Loucy (cell line): ENCODE results near the gene RNASET2.

Experiments
- H2AFZ ChIP-seq: fragments of 200-600 bp; sonication (generic); 2 replicates; pipeline ENCODE4 v1.6.0; 2016; ENCODE audit warnings: antibody characterized with exemption, mild to moderate bottlenecking, low read length, moderate library complexity
- H3F3A ChIP-seq: fragments of 200-600 bp; 2 replicates; pipeline ENCODE4 v1.6.0; 2016; ENCODE audit warnings: antibody characterized with exemption, low read depth, mild to moderate bottlenecking
- H3K27me3 ChIP-seq: fragments of 200-600 bp; sonication (generic); 2 replicates; pipeline ENCODE4 v1.6.1; 2014; ENCODE audit warnings: low read length, mild to moderate bottlenecking; ENCODE audit not compliant: insufficient read depth, poor library complexity, severe bottlenecking
- H3K36me3 ChIP-seq: fragments of 200-600 bp; sonication (generic); 2 replicates; pipeline ENCODE4 v1.6.1; 2016; ENCODE audit warnings: low read length; ENCODE audit not compliant: insufficient read depth
- H3K4me1 ChIP-seq: fragments of 200-600 bp; sonication (generic); 2 replicates; pipeline ENCODE4 v1.5.1; 2014; ENCODE audit warnings: low read length, mild to moderate bottlenecking; ENCODE audit not compliant: insufficient read depth, poor library complexity, severe bottlenecking
- H3K4me2 ChIP-seq: fragments of 200-600 bp; sonication (generic); 2 replicates; pipeline ENCODE4 v1.6.0; 2014; ENCODE audit warnings: antibody characterized with exemption, low read length, low read depth, mild to moderate bottlenecking; ENCODE audit not compliant: poor library complexity, severe bottlenecking
- H3K4me3 ChIP-seq: fragments of 200-600 bp; sonication (generic); 2 replicates; pipeline ENCODE4 v1.5.1; 2014; ENCODE audit warnings: low read length, mild to moderate bottlenecking, mixed read lengths; ENCODE audit not compliant: poor library complexity, severe bottlenecking
- H3K79me2 ChIP-seq: fragments of 200-600 bp; sonication (generic); 2 replicates; pipeline ENCODE4 v1.6.1; 2014; ENCODE audit warnings: low read length; ENCODE audit not compliant: insufficient read depth
- H3K9ac ChIP-seq: fragments of 200-600 bp; sonication (generic); 2 replicates; pipeline ENCODE4 v1.6.0; 2014; ENCODE audit warnings: mild to moderate bottlenecking, low read depth, low read length, moderate library complexity; ENCODE audit not compliant: poor library complexity, severe bottlenecking
- H3K9me2 ChIP-seq: fragments of 200-600 bp; sonication (generic); replicated peaks from 2 replicates; pipeline ENCODE4 v1.6.1; 2016; ENCODE audit warnings: low read depth, low read length, mixed read lengths
- H3K9me3 ChIP-seq: fragments of 200-600 bp; sonication (generic); 2 replicates; pipeline ENCODE4 v1.6.1; 2014; ENCODE audit warnings: mild to moderate bottlenecking, antibody characterized with exemption, low read length, low read depth; ENCODE audit not compliant: insufficient read depth
- H4K20me1 ChIP-seq: fragments of 200-600 bp; sonication (generic); 2 replicates; pipeline ENCODE4 v1.6.0; 2014; ENCODE audit warnings: antibody characterized with exemption, low read length, mild to moderate bottlenecking; ENCODE audit not compliant: insufficient read depth, poor library complexity, severe bottlenecking
- CTCF ChIP-seq: fragments of 200-600 bp; sonication (generic); conservative IDR thresholded peaks from 2 replicates; pipeline ENCODE4 v1.5.1; 2014; ENCODE audit warnings: mild to moderate bottlenecking, antibody characterized with exemption, low read length
- EZH2phosphoT487 ChIP-seq: fragments of 200-600 bp; IDR thresholded peaks from 2 replicates; pipeline ENCODE4 v1.6.1; 2018; ENCODE audit warnings: antibody characterized with exemption, mild to moderate bottlenecking, moderate library complexity, borderline replicate concordance

RNASET2 gene

DNA sequence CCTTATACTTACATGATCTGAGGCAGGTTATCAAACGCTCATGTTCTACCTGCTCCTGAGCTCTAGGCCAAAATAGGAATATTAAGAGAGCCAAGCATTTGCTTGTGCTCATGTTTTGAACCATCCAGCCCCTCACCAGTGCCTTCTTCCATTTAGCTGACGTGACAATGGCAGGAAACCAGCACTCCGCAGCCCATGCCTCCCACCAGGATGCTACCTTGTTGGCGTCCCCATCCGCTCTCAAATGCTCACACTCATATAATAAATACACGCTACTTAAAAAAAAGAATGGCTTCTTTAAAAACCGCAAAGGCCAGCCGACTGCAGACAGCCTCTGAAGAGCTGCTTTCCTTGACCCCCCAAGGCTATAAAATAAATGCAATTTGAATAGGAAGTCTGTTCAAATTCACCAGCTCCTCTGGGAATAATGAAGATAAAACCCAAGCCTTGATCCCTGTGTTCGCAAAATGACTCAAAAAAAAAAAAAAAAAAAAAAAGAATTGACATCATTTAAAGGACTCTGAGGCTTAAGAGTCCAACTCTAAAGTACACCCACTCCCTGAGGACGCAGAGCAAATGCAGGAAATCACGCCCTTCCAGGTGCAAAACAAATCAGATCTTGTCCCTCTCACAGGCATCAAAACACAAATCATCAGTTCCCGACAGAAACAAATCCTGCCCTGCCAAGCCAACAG lies 29.0 kb downstream of the RNASET2 start:
- H3K9ac ChIP-seq, result no peak overlapping the region
- H4K20me1 ChIP-seq, result no peaks in the 10 kb centered on the region
- H3K9me3 ChIP-seq, result no peaks in the 10 kb centered on the region
- H3K4me1 ChIP-seq, result no peaks in the 10 kb centered on the region
- no peaks in the 10 kb centered on the region for H3F3A ChIP-seq
- H3K4me2 ChIP-seq, result no peak overlapping the region
- no peak overlapping the region for H3K4me3 ChIP-seq
- TF ChIP-seq CTCF, result no peak
- TF ChIP-seq EZH2phosphoT487, result no peak
- no peak overlapping the region for H2AFZ ChIP-seq
- H3K79me2 ChIP-seq, result no peaks in the 10 kb centered on the region
- H3K9me2 ChIP-seq, result no peaks in the 10 kb centered on the region
- no peaks in the 10 kb centered on the region for H3K36me3 ChIP-seq
- no peaks in the 10 kb centered on the region for H3K27me3 ChIP-seq

- Histone ChIP-seq H2AFZ (no peak overlapping the region), H3K4me2 (no peak overlapping the region), H3K4me1 (no peaks in the 10 kb centered on the region), H3K4me3 (no peak overlapping the region), H4K20me1 (no peaks in the 10 kb centered on the region), H3K79me2 (no peaks in the 10 kb centered on the region), H3F3A (no peaks in the 10 kb centered on the region), H3K36me3 (no peaks in the 10 kb centered on the region), H3K9ac (no peak overlapping the region), H3K9me2 (no peaks in the 10 kb centered on the region), H3K9me3 (no peaks in the 10 kb centered on the region), H3K27me3 (no peaks in the 10 kb centered on the region)
- TF ChIP-seq CTCF, result no peak
- TF ChIP-seq EZH2phosphoT487, result no peak
Measured at GRCh38 chr6:166926748-166927147, 29.6 kb downstream of the RNASET2 start.

DNA sequence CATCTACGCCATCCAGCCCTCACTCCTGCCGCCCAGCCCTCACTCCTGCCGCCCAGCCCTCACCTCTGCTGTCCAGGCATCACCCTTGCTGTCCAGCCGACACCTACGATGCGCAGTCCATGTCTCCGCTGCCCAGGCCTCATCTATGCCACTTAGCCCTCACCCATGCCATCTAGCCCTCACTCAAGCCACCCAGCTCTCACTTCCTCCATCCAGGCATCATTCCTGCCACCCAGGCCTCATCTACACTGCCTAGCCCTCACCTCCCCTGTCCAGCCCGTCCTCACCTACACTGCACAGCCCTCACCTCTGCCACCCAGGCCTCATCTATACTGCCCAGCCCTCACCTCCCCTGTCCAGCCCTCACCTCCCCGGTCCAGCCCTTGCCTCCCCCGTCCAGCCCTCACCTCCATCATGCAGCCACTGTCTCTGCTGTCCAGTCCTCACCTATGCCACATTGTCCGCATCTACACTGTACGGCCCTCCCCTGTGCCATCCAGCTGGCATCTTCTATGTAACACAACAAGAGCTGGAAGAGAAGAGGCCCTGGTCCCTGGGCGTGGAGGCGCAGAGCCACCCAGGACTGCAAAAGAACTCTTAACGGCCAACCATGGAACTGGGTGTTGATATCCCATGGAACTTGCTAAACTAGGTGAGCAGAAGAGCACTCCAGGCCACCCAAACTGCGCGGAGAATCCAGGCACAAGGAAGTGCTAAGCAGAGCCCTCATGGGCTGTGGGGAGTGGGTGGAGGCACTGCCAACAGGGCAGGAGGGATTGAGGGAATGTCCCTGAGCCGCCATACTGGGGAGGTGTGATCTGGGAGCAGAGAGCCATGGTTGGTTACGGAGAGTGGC lies 31.0 kb downstream of the RNASET2 start:
- Histone ChIP-seq H3K79me2 (no peaks in the 10 kb centered on the region), H3K27me3 (no peaks in the 10 kb centered on the region), H3F3A (no peaks in the 10 kb centered on the region), H3K4me1 (no peaks in the 10 kb centered on the region), H3K4me3 (no peak overlapping the region), H3K9ac (no peak overlapping the region), H3K4me2 (no peak overlapping the region), H2AFZ (no peak overlapping the region), H3K9me2 (no peaks in the 10 kb centered on the region), H3K9me3 (no peaks in the 10 kb centered on the region), H3K36me3 (no peaks in the 10 kb centered on the region), H4K20me1 (no peaks in the 10 kb centered on the region)
- TF ChIP-seq EZH2phosphoT487 (no peak), CTCF (no peak)
